Liver (tissue), 9 donors: ENCODE results near the gene NFIB. TPM values are rescaled to one million over a fixed set of nuclear protein-coding genes. Genes with fewer than 3 reads are reported as not detected.

Experiments used
- DNase-seq: peaks from one replicate; pipeline ENCODE4 v3.0.0-alpha.2; 2017; ENCODE audit warnings: low spot score
- H3K27ac ChIP-seq, 2 donors: one replicate each; pipeline ENCODE4 v1.7.0; 2013; ENCODE audit warnings: inconsistent platforms in 2 of 2, low read length in 2 of 2, control low read depth in 1 of 2, low read depth in 1 of 2, mild to moderate bottlenecking in 1 of 2
- H3K27me3 ChIP-seq, 4 donors: one replicate each; pipeline versions ENCODE4 v1.6.1 to v1.7.0; 2013; ENCODE audit warnings: low read length in 3 of 4, inconsistent platforms in 1 of 4, mild to moderate bottlenecking in 1 of 4, moderate library complexity in 1 of 4; ENCODE audit not compliant: control insufficient read depth in 4 of 4, insufficient read depth in 4 of 4
- H3K36me3 ChIP-seq, 4 donors: one replicate each; pipeline versions ENCODE4 v1.6.1 to v1.7.0; 2013; ENCODE audit warnings: low read length in 3 of 4, mild to moderate bottlenecking in 3 of 4, low read depth in 1 of 4, moderate library complexity in 1 of 4; ENCODE audit not compliant: control insufficient read depth in 4 of 4, insufficient read depth in 3 of 4
- H3K4me1 ChIP-seq, 4 donors: one replicate each; pipeline versions ENCODE4 v1.6.1 to v1.7.0; 2013; ENCODE audit warnings: low read length in 3 of 4, mild to moderate bottlenecking in 3 of 4, moderate library complexity in 1 of 4; ENCODE audit not compliant: control insufficient read depth in 4 of 4, insufficient read depth in 4 of 4
- H3K4me3 ChIP-seq, 3 donors: one replicate each; pipeline versions ENCODE4 v1.6.1 to v1.7.0; 2013; ENCODE audit warnings: low read length in 3 of 3, control low read depth in 1 of 3, low read depth in 1 of 3, mild to moderate bottlenecking in 1 of 3
- H3K9ac ChIP-seq, 2 donors: one replicate each; pipeline ENCODE4 v1.7.0; 2013; ENCODE audit warnings: low read length in 2 of 2, mild to moderate bottlenecking in 2 of 2, moderate library complexity in 2 of 2, control low read depth in 1 of 2, low read depth in 1 of 2
- H3K9me3 ChIP-seq, 4 donors: one replicate each; pipeline versions ENCODE4 v1.6.1 to v1.7.0; 2013; ENCODE audit warnings: low read length in 3 of 4; ENCODE audit not compliant: control insufficient read depth in 4 of 4
- FOXA1 ChIP-seq: IDR thresholded peaks from 2 replicates; pipeline ENCODE4 v1.6.1; 2016; ENCODE audit warnings: antibody characterized with exemption
- GABPA ChIP-seq, 2 donors: IDR thresholded peaks in 1 of 2; conservative IDR thresholded peaks in 1 of 2; 2 replicates each; pipeline ENCODE4 v1.6.1; 2016; ENCODE audit warnings: antibody characterized with exemption in 2 of 2, mild to moderate bottlenecking in 1 of 2, moderate library complexity in 1 of 2
- HNF4A ChIP-seq, 2 donors: conservative IDR thresholded peaks; 2 replicates each; pipeline ENCODE4 v1.6.1; 2016; ENCODE audit warnings: antibody characterized with exemption in 2 of 2, mild to moderate bottlenecking in 2 of 2
- HNF4G ChIP-seq: IDR thresholded peaks from 2 replicates; pipeline ENCODE4 v1.6.1; 2016; ENCODE audit warnings: antibody characterized with exemption
- JUND ChIP-seq, 2 donors: IDR thresholded peaks; 2 replicates each; pipeline ENCODE4 v1.6.1; 2016; ENCODE audit warnings: antibody characterized with exemption in 2 of 2
- MAX ChIP-seq: IDR thresholded peaks from 2 replicates; pipeline ENCODE4 v1.6.1; 2016; ENCODE audit warnings: antibody characterized with exemption
- NR2F2 ChIP-seq: IDR thresholded peaks from 2 replicates; pipeline ENCODE4 v1.6.1; 2016; ENCODE audit warnings: antibody characterized with exemption
- RAD21 ChIP-seq, 2 donors: IDR thresholded peaks; 2 replicates each; pipeline ENCODE4 v1.6.1; 2016; ENCODE audit warnings: antibody characterized with exemption in 2 of 2, mild to moderate bottlenecking in 2 of 2
- RXRA ChIP-seq, 2 donors: IDR thresholded peaks; 2 replicates each; pipeline ENCODE4 v1.6.1; 2017 to 2018; ENCODE audit warnings: antibody characterized with exemption in 2 of 2, mild to moderate bottlenecking in 1 of 2
- SP1 ChIP-seq: IDR thresholded peaks from 2 replicates; pipeline ENCODE4 v1.6.1; 2018; ENCODE audit warnings: antibody characterized with exemption, mild to moderate bottlenecking
- TAF1 ChIP-seq: conservative IDR thresholded peaks from 2 replicates; pipeline ENCODE4 v1.6.1; 2016; ENCODE audit warnings: antibody characterized with exemption, mild to moderate bottlenecking
- YY1 ChIP-seq: IDR thresholded peaks from 2 replicates; pipeline ENCODE4 v1.6.1; 2016; ENCODE audit warnings: antibody characterized with exemption, mild to moderate bottlenecking
- ZBTB33 ChIP-seq: IDR thresholded peaks from 2 replicates; pipeline ENCODE4 v1.6.1; 2016; ENCODE audit warnings: antibody characterized with exemption
- WGBS: extraction: QIAGEN DNeasy Blood & Tissue Kit; methylation state at CpG from one replicate; pipeline ENCODE4 v1.1.7; 2013; 5-methylcytosine and 5-hydroxymethylcytosine counted together
- polyA plus RNA-seq, 2 donors: library from polyadenylated mRNA; stranded (reverse) in 1 of 2; unstranded in 1 of 2; fragments of 200-250 nt in 1 of 2; fragments of >200 nt in 1 of 2; fragmentation: Nextera tagmentation in 1 of 2; extraction: Ambion mirVana in 1 of 2; gene quantifications; one replicate each; pipeline versions ENCODE4 v1.2.1 to v1.2.3, GENCODE V29; 2013 to 2015
- total RNA-seq, 2 donors: library from RNA; depleted of rRNA; stranded (reverse); fragments of >200 nt; gene quantifications; one replicate each; pipeline ENCODE4 v1.2.3, GENCODE V29; 2014
- donor health status: healthy.
- donor health status: healthy.
- donor health status: healthy.
- donor health status: healthy.
- donor health status: healthy.

NFIB gene
- total and polyA plus RNA-seq, 4 donors: 3.2 to 23.2 (median 8.0) TPM

DNA sequence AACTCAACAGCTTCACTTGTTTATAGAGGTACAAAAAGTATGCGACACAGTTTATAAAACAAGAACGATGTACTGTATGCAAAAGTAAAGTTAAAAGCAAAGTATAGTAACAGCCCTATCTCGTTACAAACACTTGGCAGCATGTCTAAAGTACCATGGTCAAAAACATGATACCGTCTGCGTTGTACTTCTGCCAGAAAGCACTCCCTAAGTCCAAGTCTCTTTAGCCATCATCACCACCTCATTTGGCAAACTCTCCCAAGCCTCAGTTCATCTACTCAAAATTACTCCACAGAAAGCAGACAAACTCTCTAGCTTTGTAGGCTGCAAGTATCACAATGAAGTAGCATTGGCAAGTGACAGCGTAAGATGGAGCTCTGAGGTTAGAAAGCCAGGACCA, 73.4 kb downstream of the NFIB start:
- no peaks in the 10 kb centered on the region for H3K36me3 ChIP-seq
- WGBS: 42% methylated on average over 6 of the region's 6 CpGs
- no peak for DNase-seq
- TF ChIP-seq RAD21 (IDR thresholded peaks at IDR 0.05) (no peak), SP1 (no peak), GABPA (IDR thresholded peaks at IDR 0.05 in 1 of 2, conservative IDR thresholded peaks at IDR 0.05 in 1 of 2) (no peak)
- no peak overlapping the region for H3K9ac ChIP-seq
- H3K4me1 ChIP-seq: peaks cover 3 to 32% (median 13%) of the 10 kb centered on the region in 4 donors
- no peak overlapping the region for H3K4me3 ChIP-seq
- peak overlapping the region in 1 of 2 donors; percentile 11 for H3K27ac ChIP-seq
- no peaks in the 10 kb centered on the region for H3K27me3 ChIP-seq
- H3K9me3 ChIP-seq: no peaks in the 10 kb centered on the region

- Histone ChIP-seq H3K9ac (no peak overlapping the region), H3K27me3 (no peaks in the 10 kb centered on the region), H3K4me1 (peaks cover 3 to 28% (median 13%) of the 10 kb centered on the region in 4 donors), H3K36me3 (no peaks in the 10 kb centered on the region), H3K4me3 (no peak overlapping the region), H3K9me3 (no peaks in the 10 kb centered on the region), H3K27ac (peak overlapping the region in 1 of 2 donors; percentile 45)
- no peak for DNase-seq
- 69% methylated on average over 4 of the region's 4 CpGs for WGBS
- no peak for TF ChIP-seq YY1
- TF ChIP-seq NR2F2: peak; percentile 13
- TF ChIP-seq FOXA1: no peak
- peak in 1 of 2 donors; percentile 63 for TF ChIP-seq JUND (IDR thresholded peaks at IDR 0.05)
Measured at GRCh38 chr9:14238518-14238917, 75.4 kb downstream of the NFIB start.

DNA sequence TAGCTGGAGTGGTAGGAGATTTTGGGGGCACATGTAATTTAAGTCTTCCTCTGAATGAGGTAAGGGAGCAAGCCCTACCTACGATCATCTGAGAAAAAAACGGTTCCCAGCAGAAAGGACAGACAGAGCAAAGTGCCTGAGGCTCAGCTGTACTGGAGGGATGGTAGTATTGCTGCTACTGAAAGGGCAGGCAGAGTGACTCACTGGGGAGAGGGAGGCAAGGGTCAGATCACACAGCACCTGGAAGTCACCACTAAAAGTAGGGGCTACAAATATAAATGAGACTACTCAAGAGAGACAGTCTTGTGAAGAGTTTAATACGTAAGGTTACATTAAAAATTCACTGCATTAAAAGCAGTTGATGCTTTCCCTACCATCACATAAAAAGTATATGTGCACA, 75.9 kb downstream of the NFIB start:
- peak overlapping the region; percentile 45 to 47 for H3K27ac ChIP-seq
- DNase-seq: no peak
- TF ChIP-seq SP1 (no peak), ZBTB33 (no peak), MAX (no peak), HNF4G (no peak), HNF4A (conservative IDR thresholded peaks at IDR 0.05) (no peak)
- no peaks in the 10 kb centered on the region for H3K27me3 ChIP-seq
- H3K36me3 ChIP-seq: no peaks in the 10 kb centered on the region
- peaks cover 3 to 28% (median 13%) of the 10 kb centered on the region in 4 donors for H3K4me1 ChIP-seq
- no peak overlapping the region for H3K4me3 ChIP-seq
- H3K9me3 ChIP-seq: no peaks in the 10 kb centered on the region
- WGBS: 61% methylated on average over 3 of the region's 3 CpGs
- no peak overlapping the region for H3K9ac ChIP-seq

DNA sequence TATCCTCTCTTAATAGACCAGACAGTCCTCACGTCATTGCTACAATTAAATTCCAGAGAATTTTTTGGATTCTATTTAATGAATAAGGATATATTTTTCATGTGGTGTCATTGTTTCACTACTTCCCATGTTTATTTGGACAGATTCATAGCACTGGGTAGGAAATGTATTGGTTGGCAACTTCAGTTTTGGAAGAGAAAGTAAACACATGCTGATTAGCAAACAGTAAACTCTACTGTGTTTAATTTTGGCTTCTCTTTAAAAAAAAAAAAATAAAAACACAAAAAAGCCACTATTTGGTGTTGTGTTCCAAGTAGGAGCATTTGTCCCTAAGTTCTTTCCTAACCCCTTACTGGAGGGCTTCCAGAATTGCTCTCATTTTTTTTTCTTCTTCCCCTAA, 77.3 kb downstream of the NFIB start:
- peak overlapping the region in 1 of 2 donors; percentile 7 for H3K9ac ChIP-seq
- DNase-seq: no peak
- H3K4me1 ChIP-seq: peaks cover 3 to 28% (median 13%) of the 10 kb centered on the region in 4 donors
- H3K36me3 ChIP-seq: peaks cover 0 to 4% (median 1%) of the 10 kb centered on the region in 4 donors
- peak overlapping the region in 1 of 3 donors; percentile 23 for H3K4me3 ChIP-seq
- no peaks in the 10 kb centered on the region for H3K27me3 ChIP-seq
- WGBS: 15% methylated on average over 1 of the region's 1 CpG
- H3K27ac ChIP-seq: peak overlapping the region; percentile 44 to 61
- H3K9me3 ChIP-seq: no peaks in the 10 kb centered on the region
- TF ChIP-seq MAX (no peak), NR2F2 (peak; percentile 8), RAD21 (IDR thresholded peaks at IDR 0.05) (peak; percentile 14 to 27), JUND (IDR thresholded peaks at IDR 0.05) (peak in 1 of 2 donors; percentile 7), ZBTB33 (no peak), YY1 (no peak), TAF1 (no peak), HNF4A (conservative IDR thresholded peaks at IDR 0.05) (peak; percentile 4 to 22), RXRA (IDR thresholded peaks at IDR 0.05) (no peak)
